Tracheal epithelial cell (primary cell): ENCODE data around the gene NTM. TPM values are rescaled to one million over a fixed set of nuclear protein-coding genes. Genes with fewer than 3 reads are reported as not detected.

Experiments
- total RNA-seq: library from RNA; depleted of rRNA; stranded (reverse); fragments of >200 nt; gene quantifications from 2 replicates; pipeline ENCODE4 v1.2.1, GENCODE V29; 2014

NTM gene
- 0.43 and 8.9 TPM in 2 replicates for total RNA-seq

DNA sequence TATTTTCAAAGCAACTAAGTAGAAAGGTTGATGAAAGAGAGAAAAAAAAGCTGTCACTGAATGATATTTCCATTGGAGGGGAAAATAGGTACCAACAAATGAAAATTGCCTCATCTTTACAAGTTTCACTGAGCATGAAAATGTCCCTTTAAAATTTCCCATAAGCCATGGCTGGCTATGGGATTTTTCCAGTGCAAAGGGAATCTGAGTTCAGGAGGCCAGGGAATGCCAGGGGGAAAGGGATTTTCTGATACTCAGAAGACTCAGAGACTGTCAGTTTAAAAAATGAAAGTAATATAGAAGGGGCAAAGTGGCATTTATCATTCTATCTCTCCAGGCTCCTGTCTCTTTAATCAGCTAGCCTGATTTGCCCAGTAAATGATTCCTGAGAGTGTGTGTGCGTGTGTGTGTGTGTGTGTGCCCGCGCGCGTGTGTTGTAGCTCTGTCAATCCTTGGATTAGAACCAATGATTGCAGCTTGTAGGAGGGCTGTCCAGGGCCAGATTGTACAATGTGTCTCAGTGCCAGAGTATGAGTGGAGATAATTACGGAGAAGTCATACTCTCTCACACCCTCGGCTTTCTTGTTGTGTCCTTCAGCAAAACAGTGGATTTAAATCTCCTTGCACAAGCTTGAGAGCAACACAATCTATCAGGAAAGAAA, at the start of gene NTM:
NTM (plus strand) TSS at position 526 of the 662 bp plus-strand sequence.

